HepG2 (cell line): ENCODE measurements around the gene STAB2. TPM values are rescaled to one million over a fixed set of nuclear protein-coding genes. Genes with fewer than 3 reads are reported as not detected.

Source experiments
- ATAC-seq: fragments of 200-7000 bp; cut with Tn5 transposase; 3 replicates; pipeline ENCODE4 v1.9.1; 2020; ENCODE audit warnings: mild to moderate bottlenecking, moderate library complexity
- Bru-seq: library from RNA; stranded (reverse); fragments of 400-500 nt; gene quantifications from one replicate; lab custom pipeline; 2021; lab: Mats Ljungman, UMichigan
- BruChase-seq, 2 experiments: library from RNA; stranded (reverse); fragments of 400-500 nt; gene quantifications; one replicate each; lab custom pipeline; 2021; lab: Mats Ljungman, UMichigan
- BruUV-seq: library from RNA; stranded (reverse); fragments of 400-500 nt; replicated peaks from 2 replicates; lab custom pipeline; 2021; lab: Mats Ljungman, UMichigan
- CTCF ChIA-PET: fragments of 300-600 bp; formaldehyde crosslinking; extraction: SDS; loops from one replicate; lab custom pipeline; 2021; ENCODE audit warnings: low total read pairs, inconsistent platforms, low intra/inter-chr PET ratio; lab: Yijun Ruan, JAX
- POLR2A ChIA-PET: fragments of 350-600 bp; sonication (Branson Sonifier 250); formaldehyde crosslinking; loops from one replicate; lab custom pipeline; 2020; ENCODE audit warnings: antibody characterized with exemption, inconsistent platforms; lab: Yijun Ruan, JAX
- DNase-seq: peaks from one replicate; pipeline ENCODE4 v3.0.0-alpha.2; 2015; ENCODE audit warnings: low spot score
- FAIRE-seq: peaks from 3 replicates; lab custom pipeline; 2011; peaks lifted over from hg19 to GRCh38; lab: Jason Lieb, UNC
- H2AFZ ChIP-seq: one replicate; pipeline ENCODE4 v1.6.1; 2011; ENCODE audit warnings: low read length, inconsistent platforms
- H3K27ac ChIP-seq: fragments of 300-600 bp; 3 replicates; pipeline ENCODE4 v1.8.0; 2011; ENCODE audit warnings: mixed run types, mild to moderate bottlenecking, mixed read lengths, low read length, inconsistent platforms; ENCODE audit not compliant: insufficient read depth; ENCODE audit errors: extremely low read length
- H3K27me3 ChIP-seq, 2 experiments: fragments of 200-600 bp in 1 of 2; 2 replicates in 1 of 2; 3 replicates in 1 of 2; pipeline versions ENCODE4 v1.6.0 to v1.8.0; 2011; ENCODE audit warnings: low read length in 2 of 2, mild to moderate bottlenecking in 2 of 2, moderate library complexity in 2 of 2, inconsistent platforms in 1 of 2; ENCODE audit not compliant: insufficient read depth in 2 of 2, control insufficient read depth in 1 of 2
- H3K36me3 ChIP-seq, 2 experiments: fragments of 200-600 bp in 1 of 2; replicated peaks in 1 of 2; 2 replicates in 1 of 2; 3 replicates in 1 of 2; pipeline versions ENCODE4 v1.5.1 to v1.8.0; 2011; ENCODE audit warnings: low read length in 2 of 2, inconsistent platforms in 1 of 2; ENCODE audit not compliant: insufficient read depth in 2 of 2, control insufficient read depth in 1 of 2
- H3K4me1 ChIP-seq: 2 replicates; pipeline ENCODE4 v1.5.1; 2012; ENCODE audit warnings: low read length, inconsistent platforms; ENCODE audit not compliant: insufficient read depth
- H3K4me2 ChIP-seq: 2 replicates; pipeline ENCODE4 v1.6.0; 2011; ENCODE audit warnings: low read depth, low read length, inconsistent platforms
- H3K4me3 ChIP-seq, 3 experiments: fragments of 200-600 bp in 1 of 3; sonication (generic), shearing (Covaris generic) in 1 of 3; replicated peaks in 1 of 3; 2 replicates each; pipeline ENCODE4 v1.5.1; 2011 to 2016; ENCODE audit warnings: low read length in 3 of 3, inconsistent platforms in 2 of 3, low read depth in 2 of 3, mild to moderate bottlenecking in 2 of 3, control low read depth in 1 of 3, mixed read lengths in 1 of 3; ENCODE audit not compliant: insufficient read depth in 1 of 3
- H3K79me2 ChIP-seq: one replicate; pipeline ENCODE4 v1.6.1; 2011; ENCODE audit warnings: low read length, inconsistent platforms; ENCODE audit not compliant: insufficient read depth
- H3K9ac ChIP-seq: 2 replicates; pipeline ENCODE4 v1.6.0; 2011; ENCODE audit warnings: mild to moderate bottlenecking, low read depth, low read length, inconsistent platforms; ENCODE audit not compliant: insufficient read depth
- H3K9me3 ChIP-seq: 2 replicates; pipeline ENCODE4 v1.5.1; 2012; ENCODE audit warnings: mild to moderate bottlenecking, low read length
- H4K20me1 ChIP-seq: 2 replicates; pipeline ENCODE4 v1.6.0; 2011; ENCODE audit warnings: inconsistent platforms, mild to moderate bottlenecking, low read length, moderate library complexity; ENCODE audit not compliant: insufficient read depth
- ARNT2 ChIP-seq: sonication (generic); formaldehyde crosslinking; IDR thresholded peaks from 2 replicates; pipeline ENCODE4 v1.8.0; 2022; ENCODE audit warnings: mild to moderate bottlenecking, low read depth, missing genetic modification reagents, moderate library complexity
- IKZF4 ChIP-seq: sonication (generic); formaldehyde crosslinking; IDR thresholded peaks from 2 replicates; pipeline ENCODE4 v1.5.1; 2020; ENCODE audit warnings: borderline replicate concordance, mild to moderate bottlenecking, low read depth, missing genetic modification reagents; ENCODE audit errors: not compliant biosample characterization
- MBD4 ChIP-seq: IDR thresholded peaks from 2 replicates; pipeline ENCODE4 v1.6.1; 2012; ENCODE audit warnings: low read length, inconsistent platforms, borderline replicate concordance
- SMARCC2 ChIP-seq: fragments of 450-650 bp; IDR thresholded peaks from 2 replicates; pipeline ENCODE4 v1.6.1; 2017; ENCODE audit warnings: antibody characterized with exemption, mild to moderate bottlenecking
- STAT6 ChIP-seq: sonication (generic); formaldehyde crosslinking; IDR thresholded peaks from 2 replicates; pipeline ENCODE4 v1.4.0; 2020; ENCODE audit warnings: missing genetic modification reagents, mild to moderate bottlenecking, borderline replicate concordance
- WGBS: methylation state at CpG from one replicate; pipeline ENCODE4 v1.1.6; 2017; ENCODE audit warnings: low lambda C conversion rate; 5-methylcytosine and 5-hydroxymethylcytosine counted together
- in situ Hi-C: cut with HindIII; loops from 2 replicates; pipeline ENCODE4 v1.10.0; 2017; ENCODE audit warnings: low pct_unique_long_range_greater_than_20kb; ENCODE audit not compliant: extremely low pct_ligation_motif_present
- intact Hi-C: fragments of 100-400 bp; cut with micrococcal nuclease; formaldehyde crosslinking; loops from one replicate; pipeline ENCODE4 v1.10.0; 2022; ENCODE audit not compliant: unreplicated experiment
- long read RNA-seq, 2 experiments: library from RNA in 1 of 2; library from polyadenylated mRNA in 1 of 2; stranded (forward) in 1 of 2; unstranded in 1 of 2; transcript quantifications; one replicate each; pipeline ENCODE4 v2.0.0, GENCODE V29; 2019 to 2022
- polyA minus RNA-seq, 3 experiments: library from RNA; depleted of rRNA, polyadenylated mRNA; stranded (reverse); fragments of >200 nt; gene quantifications; 2 replicates each; pipeline ENCODE4 v1.2.3, GENCODE V29; 2011; ENCODE audit warnings: low replicate concordance in 1 of 3
- polyA plus RNA-seq, 8 experiments: library from polyadenylated mRNA; depleted of rRNA in 3 of 8; stranded (reverse) in 7 of 8; unstranded in 1 of 8; fragments of >200 nt; fragmentation: Illumina TruSeq in 4 of 8; extraction: Trizol in 4 of 8; gene quantifications; 2 replicates each; pipeline versions ENCODE4 v1.2.1 to v1.2.3, GENCODE V29; 2011 to 2016; ENCODE audit warnings: low read depth in 4 of 8, missing spikeins in 1 of 8, mixed read lengths in 1 of 8; ENCODE audit not compliant: insufficient read depth in 1 of 8
- total RNA-seq, 5 experiments: library from RNA; depleted of rRNA; stranded (reverse); fragments of >200 nt; fragmentation: Illumina TruSeq; extraction: Trizol; gene quantifications; 2 replicates each; pipeline ENCODE4 v1.2.3, GENCODE V29; 2016; ENCODE audit warnings: low read depth in 1 of 5

Gene STAB2
- total RNA-seq (2016; rRNA removed; fragmentation: Illumina TruSeq; extraction: Trizol): not detected in 2 replicates
- total RNA-seq (2016; cell fraction: cytosol; rRNA removed; fragmentation: Illumina TruSeq; extraction: Trizol; ENCODE audit: low read depth): not detected in 2 replicates
- not detected in 2 replicates for total RNA-seq (2016; cell fraction: insoluble cytoplasmic fraction; rRNA removed; fragmentation: Illumina TruSeq; extraction: Trizol)
- total RNA-seq (2016; cell fraction: membrane; rRNA removed; fragmentation: Illumina TruSeq; extraction: Trizol): not detected in 2 replicates
- total RNA-seq (2016; cell fraction: nucleus; rRNA removed; fragmentation: Illumina TruSeq; extraction: Trizol): not detected in 2 replicates
- not detected in 2 replicates for polyA plus RNA-seq (2011; rRNA removed)
- polyA plus RNA-seq (2011; cell fraction: cytosol; rRNA removed): not detected in 2 replicates
- polyA plus RNA-seq (2011; cell fraction: nucleus; rRNA removed): not detected in 2 replicates
- polyA plus RNA-seq (2012): 0.52 TPM in 1 of 2 replicates, not detected in the other
- polyA plus RNA-seq (2016; cell fraction: cytosol; fragmentation: Illumina TruSeq; extraction: Trizol; ENCODE audit: low read depth): not detected in 2 replicates
- not detected in 2 replicates for polyA plus RNA-seq (2016; cell fraction: insoluble cytoplasmic fraction; fragmentation: Illumina TruSeq; extraction: Trizol; ENCODE audit: low read depth)
- polyA plus RNA-seq (2016; cell fraction: membrane; fragmentation: Illumina TruSeq; extraction: Trizol; ENCODE audit: low read depth): not detected in 2 replicates
- polyA plus RNA-seq (2016; cell fraction: nucleus; fragmentation: Illumina TruSeq; extraction: Trizol; ENCODE audit: insufficient read depth, low read depth): not detected in 2 replicates
- not detected in 2 replicates for polyA minus RNA-seq (2011; rRNA and poly(A)+ RNA removed; ENCODE audit: low replicate concordance)
- polyA minus RNA-seq (2011; cell fraction: cytosol; rRNA and poly(A)+ RNA removed): not detected in 2 replicates
- polyA minus RNA-seq (2011; cell fraction: nucleus; rRNA and poly(A)+ RNA removed): not detected in 2 replicates
- not detected for Bru-seq, nascent RNA
- BruChase-seq, experiment 1, labeled RNA remaining after a 6-hour chase: percentile 1 among the genes with signal in this experiment
- percentile 0 among the genes with signal in this experiment for BruChase-seq, experiment 2, labeled RNA remaining after a 2-hour chase
- long read RNA-seq, experiment 1: 0 reads
- long read RNA-seq, experiment 2: 0 reads

GRCh38 chr12:103586791-103587370, at the start of gene STAB2:
Gene STAB2, plus strand, starts transcription at chr12:103587273. Its CDS starts 204 bp downstream, at chr12:103587477.
- H3K9ac ChIP-seq: no peak within 1 kb of the TSS

More at GRCh38 chr12:103586791-103587370, at the start of gene STAB2:
- intact Hi-C loops: no loop called here
- in situ Hi-C loops: no loop called here
- ATAC-seq (no peak), FAIRE-seq (no peak), DNase-seq (no peak)
- 4% methylated on average over 9 of the region's 9 CpGs for WGBS
- Histone ChIP-seq H3K27ac (no peak within 1 kb of the TSS), H3K79me2 (no peaks in the 10 kb centered on the region), H3K4me1 (no peaks in the 10 kb centered on the region), H3K36me3 (no peaks in the 10 kb centered on the region), H2AFZ (no peak within 1 kb of the TSS), H3K4me2 (no peak within 1 kb of the TSS), H4K20me1 (no peaks in the 10 kb centered on the region), H3K4me3 (no peak within 1 kb of the TSS)
- CTCF ChIA-PET: no interaction called here
- POLR2A ChIA-PET: no interaction called here
- no TSS peak for BruUV-seq
- TF ChIP-seq ARNT2 (CRISPR knock-in tag) (no peak), IKZF4 (CRISPR knock-in tag) (no peak), STAT6 (CRISPR knock-in tag) (no peak), SMARCC2 (no peak), MBD4 (no peak)
- TF ChIP-seq, all 625 proteins: peak for 0
- Histone ChIP-seq H3K9me3 (no peaks in the 10 kb centered on the region), H3K27me3 (0 out of 5 replicates have a peak, but pooled peaks cover 0 to 4% of the 10 kb centered on the region in 2 experiments)
